Measurements from ENCODE around the gene GLRA2. TPM values are rescaled to one million over a fixed set of nuclear protein-coding genes. Genes with fewer than 3 reads are reported as not detected.

GLRA2 gene
- total and polyA plus RNA-seq, 10 of the 15 experiments (the other 5 are each of a cell fraction or from before 2014, with no cell fraction given), result 0.01 TPM; not detected in 9

GRCh38 chrX:14777525-14777924 lies 248.2 kb downstream of the GLRA2 start:
- RAD21 ChIA-PET (ENCODE audit: unreplicated experiment), result no interaction called here
- no TSS peak for BruUV-seq (replicated peaks)

GRCh38 chrX:14779580-14779979 lies 250.2 kb downstream of the GLRA2 start:
- Histone ChIP-seq H3K4me1 (ENCODE audit: control insufficient read depth, insufficient read depth, low read length) (no peaks in the 10 kb centered on the region), H4K20me1 (ENCODE audit: control insufficient read depth, insufficient read depth) (no peaks in the 10 kb centered on the region), H2AFZ (ENCODE audit: control insufficient read depth, low read depth, low read length) (no peak overlapping the region), H3K27ac (ENCODE audit: control insufficient read depth, insufficient read depth) (no peak overlapping the region), H3K9ac (ENCODE audit: control insufficient read depth, insufficient read depth, low read length) (no peak overlapping the region), H3K27me3 (replicated peaks in 1 of 2; ENCODE audit: control insufficient read depth in 2 of 2, insufficient read depth in 2 of 2, low read length in 1 of 2) (no peaks in the 10 kb centered on the region), H3K4me2 (ENCODE audit: control insufficient read depth, insufficient read depth) (no peak overlapping the region), H3K79me2 (ENCODE audit: control insufficient read depth, insufficient read depth, low read length) (no peaks in the 10 kb centered on the region), H3K9me3 (replicated peaks; ENCODE audit: control insufficient read depth, insufficient read depth, low read length) (no peaks in the 10 kb centered on the region), H3K36me3 (ENCODE audit: control insufficient read depth in 2 of 2, insufficient read depth in 2 of 2, low read length in 1 of 2) (no peaks in the 10 kb centered on the region), H3K4me3 (no peak overlapping the region)
- ChIA-PET CTCF (no interaction called here), SMC1A (ENCODE audit: uncharacterized antibody, unreplicated experiment) (no interaction called here), RAD21 (ENCODE audit: unreplicated experiment) (no interaction called here), POLR2A (no interaction called here)
- no TSS peak for BruUV-seq (replicated peaks)
- intact Hi-C loops (cut with micrococcal nuclease; ENCODE audit: unreplicated experiment) (no loop called here), in situ Hi-C loops (cut with MboI) (no loop called here)
- DNase-seq (ENCODE audit: low read depth, low spot score) (no peak), ATAC-seq (no peak), FAIRE-seq (no peak)
- WGBS (ENCODE audit: insufficient coverage, insufficient replicate concordance, low lambda C conversion rate, missing lambda C conversion rate), result 95% methylated on average over 1 of the region's 1 CpG
- TF ChIP-seq STAT1 (conservative IDR thresholded peaks at IDR 0.05) (no peak), TARDBP (IDR thresholded peaks at IDR 0.05; ENCODE audit: borderline replicate concordance) (no peak), YBX1 (IDR thresholded peaks at IDR 0.05) (no peak), POU2F2 (IDR thresholded peaks at IDR 0.05; ENCODE audit: borderline replicate concordance, low read depth, low read length) (no peak), CBFB (IDR thresholded peaks at IDR 0.05; ENCODE audit: low read depth) (no peak), ZNF24 (IDR thresholded peaks at IDR 0.05) (no peak), NR2C1 (IDR thresholded peaks at IDR 0.05) (no peak), MLLT1 (IDR thresholded peaks at IDR 0.05) (no peak), TBL1XR1 (IDR thresholded peaks at IDR 0.05; ENCODE audit: low read depth, low read length) (no peak), PML (IDR thresholded peaks at IDR 0.05; ENCODE audit: low read length) (no peak), CHD2 (IDR thresholded peaks at IDR 0.05; ENCODE audit: borderline replicate concordance, low read depth, low read length) (no peak), JUNB (IDR thresholded peaks at IDR 0.05) (no peak), CREM (IDR thresholded peaks at IDR 0.05; ENCODE audit: low read depth) (no peak), SMAD5 (IDR thresholded peaks at IDR 0.05; ENCODE audit: low read depth) (no peak), MYB (IDR thresholded peaks at IDR 0.05; ENCODE audit: borderline replicate concordance, low read depth, low read length) (no peak), HCFC1 (IDR thresholded peaks at IDR 0.05; ENCODE audit: low read length) (no peak), SPI1 (IDR thresholded peaks at IDR 0.05; ENCODE audit: borderline replicate concordance, insufficient read depth, low read depth, low read length) (no peak)

More at GRCh38 chrX:14777525-14777924, 248.2 kb downstream of the GLRA2 start:
- Histone ChIP-seq H3K27me3 (replicated peaks in 1 of 2; ENCODE audit: control insufficient read depth in 2 of 2, insufficient read depth in 2 of 2, low read length in 1 of 2) (no peaks in the 10 kb centered on the region), H3K79me2 (ENCODE audit: control insufficient read depth, insufficient read depth, low read length) (no peaks in the 10 kb centered on the region), H3K4me3 (no peak overlapping the region), H3K4me2 (ENCODE audit: control insufficient read depth, insufficient read depth) (no peak overlapping the region), H4K20me1 (ENCODE audit: control insufficient read depth, insufficient read depth) (no peaks in the 10 kb centered on the region), H3K9me3 (replicated peaks; ENCODE audit: control insufficient read depth, insufficient read depth, low read length) (no peaks in the 10 kb centered on the region; the same call in 2 of the 3 replicates), H3K9ac (ENCODE audit: control insufficient read depth, insufficient read depth, low read length) (no peak overlapping the region), H3K36me3 (ENCODE audit: control insufficient read depth in 2 of 2, insufficient read depth in 2 of 2, low read length in 1 of 2) (no peaks in the 10 kb centered on the region), H2AFZ (ENCODE audit: control insufficient read depth, low read depth, low read length) (no peak overlapping the region), H3K27ac (ENCODE audit: control insufficient read depth, insufficient read depth) (no peak overlapping the region), H3K4me1 (ENCODE audit: control insufficient read depth, insufficient read depth, low read length) (no peaks in the 10 kb centered on the region)
- SMC1A ChIA-PET (ENCODE audit: uncharacterized antibody, unreplicated experiment), result no interaction called here
- POLR2A ChIA-PET, result no interaction called here
- intact Hi-C loops (cut with micrococcal nuclease; ENCODE audit: unreplicated experiment), result no loop called here
- no peak for TF ChIP-seq MTA3 (IDR thresholded peaks at IDR 0.05; ENCODE audit: borderline replicate concordance, low read length)
- TF ChIP-seq RBBP5 (conservative IDR thresholded peaks at IDR 0.05), result no peak
- TF ChIP-seq SMARCA5 (IDR thresholded peaks at IDR 0.05), result no peak
- no peak for TF ChIP-seq ZNF207 (IDR thresholded peaks at IDR 0.05; ENCODE audit: borderline replicate concordance)
- no peak for TF ChIP-seq SREBF1 (IDR thresholded peaks at IDR 0.05; ENCODE audit: low read length)
- TF ChIP-seq HDAC6 (IDR thresholded peaks at IDR 0.05; ENCODE audit: unreplicated experiment), result no peak
- no peak for DNase-seq (ENCODE audit: low read depth, low spot score)
- CTCF ChIA-PET, result no interaction called here
- in situ Hi-C loops (cut with MboI), result no loop called here
- 63% methylated on average over 2 of the region's 2 CpGs for WGBS (ENCODE audit: insufficient coverage, insufficient replicate concordance, low lambda C conversion rate, missing lambda C conversion rate)
- no peak for ATAC-seq
- FAIRE-seq, result no peak
